HG02588 (cell line): ENCODE data around the gene MXD1.

Source experiments
- ATAC-seq: cut with Tn5 transposase; IDR thresholded peaks from one replicate; pipeline ENCODE4 v1.9.1; 2021; ENCODE audit warnings: mild to moderate bottlenecking, moderate library complexity; ENCODE audit not compliant: unreplicated experiment

The MXD1 gene

DNA sequence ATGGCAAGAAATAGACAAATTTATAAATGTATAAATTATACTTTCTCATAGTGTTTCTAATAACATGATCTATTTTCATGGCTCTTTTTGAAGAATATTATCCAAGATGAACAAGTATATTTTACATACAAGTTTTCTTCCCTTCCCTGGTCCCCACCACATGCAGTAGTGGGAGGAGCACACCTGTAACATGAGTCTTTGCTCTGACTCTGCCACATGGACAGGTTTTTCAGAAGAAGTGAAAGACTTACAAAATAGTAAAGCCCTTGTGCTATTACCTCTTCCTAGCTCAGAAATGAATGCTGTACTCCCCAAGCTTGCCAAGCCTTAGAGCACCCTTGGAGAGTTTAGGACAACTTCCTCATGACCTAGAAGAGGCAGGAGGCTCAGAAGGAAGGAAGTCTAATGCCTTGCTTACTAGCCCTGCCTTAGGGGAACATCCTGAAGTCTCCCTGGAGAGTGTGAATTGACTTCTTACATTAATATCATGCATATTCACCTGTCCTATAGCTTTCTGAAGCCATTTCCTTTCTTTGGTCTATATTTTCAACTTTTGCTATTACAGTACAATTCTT lies 18.4 kb downstream of the MXD1 start:
- no peak for ATAC-seq

DNA sequence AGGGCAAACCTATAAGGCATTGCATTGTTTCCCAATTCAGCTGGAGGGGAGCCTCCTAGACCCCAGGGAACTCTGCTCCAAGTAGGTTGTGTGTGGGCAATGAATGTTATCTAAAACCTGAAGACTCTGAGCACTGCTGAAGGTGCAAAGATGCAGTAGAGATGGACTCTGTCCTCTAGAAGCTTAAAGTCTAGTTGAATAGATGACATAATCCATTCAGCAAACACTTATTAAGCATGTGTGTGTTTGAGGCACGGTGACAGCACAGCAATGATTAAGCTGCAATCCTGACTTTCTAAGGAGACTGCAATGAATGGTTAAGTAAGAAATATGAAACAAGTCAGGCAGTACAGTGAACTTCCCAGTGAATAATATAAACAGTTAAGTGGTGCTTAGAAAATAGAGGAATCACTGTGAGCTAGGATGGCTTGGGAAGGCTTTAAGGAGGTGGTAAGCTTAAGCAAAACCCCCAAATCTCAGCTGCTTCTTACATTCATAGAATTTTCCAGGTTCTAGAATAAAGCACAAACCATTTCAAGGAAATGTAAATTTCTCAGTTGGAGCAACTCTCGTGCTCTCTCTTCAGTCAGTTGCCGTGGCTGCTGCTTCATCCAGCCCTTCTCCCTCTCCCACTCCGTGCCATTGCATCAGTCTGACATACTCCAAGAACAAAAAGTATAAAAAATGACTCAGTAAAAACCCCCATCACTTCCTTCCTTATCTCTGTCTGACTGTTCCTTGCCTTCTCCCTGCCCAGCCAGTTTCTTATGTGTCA lies 19.1 kb downstream of the MXD1 start:
- ATAC-seq, result no peak

DNA sequence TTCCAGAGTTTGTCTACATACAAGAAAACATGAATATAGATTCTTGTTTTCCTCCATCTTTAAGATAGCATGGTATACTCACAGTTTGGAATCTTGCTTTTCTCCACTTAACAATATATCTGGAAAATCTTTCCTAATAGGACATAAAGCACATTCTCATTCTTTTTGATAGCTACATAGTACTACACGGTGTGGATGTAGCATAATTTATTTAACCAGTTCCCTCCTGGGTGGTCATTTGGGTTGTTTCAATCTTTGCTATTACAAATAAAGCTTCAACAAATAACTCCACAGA lies 19.7 kb downstream of the MXD1 start:
- no peak for ATAC-seq

GRCh38 chr2:69935011-69935410 lies 20.1 kb downstream of the MXD1 start:
- ATAC-seq, result no peak

GRCh38 chr2:69936906-69937305 lies 22.0 kb downstream of the MXD1 start:
- ATAC-seq, result no peak

DNA sequence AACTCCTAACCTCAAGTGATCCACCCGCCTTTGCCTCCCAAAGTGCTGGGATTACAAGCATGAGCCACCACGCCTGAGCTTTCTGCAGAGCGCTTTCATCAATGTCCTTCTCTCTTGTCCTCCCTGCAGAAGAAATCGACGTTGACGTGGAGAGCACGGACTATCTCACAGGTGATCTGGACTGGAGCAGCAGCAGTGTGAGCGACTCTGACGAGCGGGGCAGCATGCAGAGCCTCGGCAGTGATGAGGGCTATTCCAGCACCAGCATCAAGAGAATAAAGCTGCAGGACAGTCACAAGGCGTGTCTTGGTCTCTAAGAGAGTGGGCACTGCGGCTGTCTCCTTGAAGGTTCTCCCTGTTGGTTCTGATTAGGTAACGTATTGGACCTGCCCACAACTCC lies 23.1 kb downstream of the MXD1 start:
- ATAC-seq, result no peak

GRCh38 chr2:69939722-69940121 lies 24.8 kb downstream of the MXD1 start:
- ATAC-seq, result no peak

- ATAC-seq, result no peak
Measured at GRCh38 chr2:69940691-69941090, 25.8 kb downstream of the MXD1 start.

GRCh38 chr2:69943000-69943842 lies 28.3 kb downstream of the MXD1 start:
- no peak for ATAC-seq

- ATAC-seq, result no peak
Measured at GRCh38 chr2:69943843-69944525, 29.1 kb downstream of the MXD1 start.

DNA sequence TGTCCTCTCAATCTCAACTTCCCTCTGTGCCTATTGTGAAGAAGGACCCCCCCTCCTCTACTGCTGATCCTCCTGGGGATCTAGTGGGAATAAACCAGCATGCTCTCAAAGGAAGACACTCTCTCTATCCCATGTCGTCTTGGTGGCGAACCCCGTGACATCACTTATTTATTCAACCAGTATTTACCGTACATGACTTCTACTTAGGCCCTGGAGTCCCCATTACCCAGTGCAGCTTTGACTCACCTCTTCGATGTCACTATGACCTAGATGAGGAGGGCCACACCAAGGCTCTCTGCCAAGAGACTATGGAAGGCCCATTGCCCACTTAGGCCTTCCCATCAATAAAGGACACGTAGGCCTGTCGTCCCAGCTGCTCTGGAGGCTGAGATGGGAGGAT lies 29.8 kb downstream of the MXD1 start:
- ATAC-seq, result no peak

GRCh38 chr2:69945441-69945840 lies 30.5 kb downstream of the MXD1 start:
- no peak for ATAC-seq

DNA sequence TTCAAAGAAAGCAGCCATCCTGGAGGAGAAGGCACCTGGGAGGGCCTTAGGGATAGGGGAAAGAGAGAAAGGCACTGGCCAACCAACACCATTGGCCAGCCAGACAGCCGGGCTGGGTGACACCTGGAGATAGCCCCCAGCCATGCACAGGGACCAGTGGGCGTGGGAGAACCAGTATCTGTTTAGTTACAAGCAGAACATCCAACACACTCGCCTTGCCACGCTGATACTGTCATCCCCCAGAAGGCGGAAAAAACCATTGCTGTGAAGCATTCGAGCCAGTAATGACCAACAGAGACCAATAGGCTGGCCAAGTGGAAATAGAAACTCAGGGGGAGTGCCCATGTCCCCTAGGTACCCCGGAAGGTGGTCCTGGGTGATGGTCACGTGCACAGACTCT lies 31.0 kb downstream of the MXD1 start:
- ATAC-seq, result no peak

- ATAC-seq, result peak; percentile 50
Measured at GRCh38 chr2:69946351-69947324, 31.7 kb downstream of the MXD1 start.

- no peak for ATAC-seq
Measured at GRCh38 chr2:69947325-69947931, 32.5 kb downstream of the MXD1 start.

GRCh38 chr2:69948032-69948962 lies 33.4 kb downstream of the MXD1 start:
- ATAC-seq, result no peak

DNA sequence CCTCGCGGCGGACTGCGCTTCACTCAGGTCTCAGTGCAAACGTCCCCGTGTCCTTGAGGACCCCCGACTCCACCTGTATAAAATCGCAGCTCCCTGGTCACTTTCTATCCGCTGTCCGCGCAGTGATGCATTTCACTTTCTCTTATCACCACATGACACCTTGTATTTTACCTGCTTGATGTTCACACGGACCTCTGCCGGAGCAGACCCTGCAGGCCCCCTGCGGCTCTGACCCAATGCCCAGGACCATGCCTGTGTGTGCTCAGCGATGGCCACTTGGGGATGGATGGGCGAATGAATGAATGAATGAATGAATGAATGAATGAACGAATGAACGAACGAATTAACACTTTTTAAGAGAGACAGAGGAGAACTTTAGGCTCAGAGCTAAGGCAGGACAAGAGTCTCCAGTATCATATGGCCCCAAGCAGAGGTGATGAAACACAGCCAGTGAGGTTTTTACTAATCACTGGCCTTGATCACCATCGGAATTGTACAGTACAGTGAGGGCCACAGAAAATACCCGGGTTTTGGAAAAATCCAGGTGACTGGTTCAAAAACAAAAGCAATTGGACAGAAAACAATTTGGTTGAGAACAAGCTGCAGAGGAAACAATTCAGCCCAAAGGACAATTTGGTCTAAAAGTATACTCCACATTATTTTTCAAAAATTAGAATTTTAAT lies 34.2 kb downstream of the MXD1 start:
- no peak for ATAC-seq

GRCh38 chr2:69950241-69950640 lies 35.3 kb downstream of the MXD1 start:
- no peak for ATAC-seq
